ENCODE results near the gene NHLRC4. TPM values are rescaled to one million over a fixed set of nuclear protein-coding genes. Genes with fewer than 3 reads are reported as not detected.

Gene NHLRC4
- total and polyA plus RNA-seq, 2 of the 13 experiments (the other 11 are each of a cell fraction or from before 2014, with no cell fraction given), result 0.40 to 0.59 TPM

DNA sequence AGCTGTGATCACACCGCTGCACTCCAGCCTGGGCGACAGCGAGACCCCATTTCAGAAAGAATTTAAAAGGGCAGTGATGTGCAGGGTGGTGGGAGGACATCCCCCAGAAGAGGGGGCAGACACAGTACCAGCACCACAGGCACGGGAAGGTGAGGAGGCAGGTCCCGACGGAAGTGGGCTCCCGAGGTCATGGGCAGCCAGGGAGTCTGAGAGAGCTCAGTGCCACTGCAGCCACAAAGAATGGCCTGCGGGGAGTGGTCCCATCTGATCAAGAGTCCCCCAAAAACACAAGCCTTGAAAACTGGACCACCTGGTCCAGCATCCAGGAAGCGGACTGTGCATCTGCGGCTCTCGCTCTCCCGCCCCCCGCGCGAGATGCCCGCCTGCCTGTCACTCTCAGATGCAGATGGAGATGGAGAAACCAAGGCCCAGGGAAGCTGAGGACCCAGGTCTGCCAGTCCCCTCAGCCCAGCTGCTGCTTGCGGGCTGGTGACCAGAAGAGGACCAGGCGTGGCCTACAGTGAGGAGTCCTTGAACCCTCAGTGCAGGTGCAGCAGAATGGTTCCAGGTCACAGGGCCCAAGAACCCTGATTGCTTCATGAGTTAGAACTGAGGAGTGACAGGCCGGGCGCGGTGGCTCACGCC is 43.6 kb upstream of the NHLRC4 start (continued):
- TF ChIP-seq, protein P1, sequence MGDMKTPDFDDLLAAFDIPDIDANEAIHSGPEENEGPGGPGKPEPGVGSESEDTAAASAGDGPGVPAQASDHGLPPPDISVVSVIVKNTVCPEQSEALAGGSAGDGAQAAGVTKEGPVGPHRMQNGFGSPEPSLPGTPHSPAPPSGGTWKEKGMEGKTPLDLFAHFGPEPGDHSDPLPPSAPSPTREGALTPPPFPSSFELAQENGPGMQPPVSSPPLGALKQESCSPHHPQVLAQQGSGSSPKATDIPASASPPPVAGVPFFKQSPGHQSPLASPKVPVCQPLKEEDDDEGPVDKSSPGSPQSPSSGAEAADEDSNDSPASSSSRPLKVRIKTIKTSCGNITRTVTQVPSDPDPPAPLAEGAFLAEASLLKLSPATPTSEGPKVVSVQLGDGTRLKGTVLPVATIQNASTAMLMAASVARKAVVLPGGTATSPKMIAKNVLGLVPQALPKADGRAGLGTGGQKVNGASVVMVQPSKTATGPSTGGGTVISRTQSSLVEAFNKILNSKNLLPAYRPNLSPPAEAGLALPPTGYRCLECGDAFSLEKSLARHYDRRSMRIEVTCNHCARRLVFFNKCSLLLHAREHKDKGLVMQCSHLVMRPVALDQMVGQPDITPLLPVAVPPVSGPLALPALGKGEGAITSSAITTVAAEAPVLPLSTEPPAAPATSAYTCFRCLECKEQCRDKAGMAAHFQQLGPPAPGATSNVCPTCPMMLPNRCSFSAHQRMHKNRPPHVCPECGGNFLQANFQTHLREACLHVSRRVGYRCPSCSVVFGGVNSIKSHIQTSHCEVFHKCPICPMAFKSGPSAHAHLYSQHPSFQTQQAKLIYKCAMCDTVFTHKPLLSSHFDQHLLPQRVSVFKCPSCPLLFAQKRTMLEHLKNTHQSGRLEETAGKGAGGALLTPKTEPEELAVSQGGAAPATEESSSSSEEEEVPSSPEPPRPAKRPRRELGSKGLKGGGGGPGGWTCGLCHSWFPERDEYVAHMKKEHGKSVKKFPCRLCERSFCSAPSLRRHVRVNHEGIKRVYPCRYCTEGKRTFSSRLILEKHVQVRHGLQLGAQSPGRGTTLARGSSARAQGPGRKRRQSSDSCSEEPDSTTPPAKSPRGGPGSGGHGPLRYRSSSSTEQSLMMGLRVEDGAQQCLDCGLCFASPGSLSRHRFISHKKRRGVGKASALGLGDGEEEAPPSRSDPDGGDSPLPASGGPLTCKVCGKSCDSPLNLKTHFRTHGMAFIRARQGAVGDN (CRISPR knock-in tag; IDR thresholded peaks at IDR 0.05), result 0 out of 2 replicates have a peak, but pooled peaks have one; percentile 12

DNA sequence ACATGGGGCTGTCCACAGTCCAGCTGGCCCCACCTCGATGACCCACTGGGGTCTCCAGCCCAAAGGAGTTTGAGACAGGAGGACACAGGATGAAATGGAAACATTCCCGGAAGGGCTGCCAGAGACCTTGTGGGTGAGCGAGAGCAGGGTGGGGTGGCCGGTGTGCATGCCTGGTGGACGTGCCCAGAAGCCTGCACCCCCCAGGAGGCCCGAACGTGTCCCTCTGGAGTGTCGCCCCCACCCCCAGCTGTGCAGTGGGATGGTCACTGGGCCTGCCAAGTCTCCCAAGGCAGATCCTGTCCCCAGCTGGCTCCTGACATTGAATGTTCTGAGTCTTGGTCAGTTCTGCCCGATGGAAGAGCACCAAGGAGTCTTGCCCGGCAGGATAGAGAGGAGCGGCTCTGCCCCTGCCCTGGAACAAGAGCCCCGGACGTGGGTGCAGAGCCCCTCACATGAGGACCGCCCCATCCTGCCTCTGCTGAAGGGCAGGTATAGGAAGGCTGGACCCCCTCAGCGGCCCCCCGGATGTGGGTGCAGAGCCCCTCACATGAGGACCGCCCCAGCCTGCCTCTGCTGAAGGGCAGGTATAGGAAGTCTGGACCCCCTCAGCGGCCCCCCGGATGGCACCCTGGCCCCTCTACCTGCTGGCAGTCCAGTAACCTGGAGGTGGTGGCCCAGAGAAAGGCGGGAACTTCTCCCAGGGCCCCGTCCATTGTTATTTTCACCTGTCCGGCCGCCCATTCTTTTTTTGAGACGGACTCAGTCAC is 42.3 kb upstream of the NHLRC4 start:
- ChIA-PET CTCF (ENCODE audit: low intra/inter-chr PET ratio, low total read pairs) (no interaction called here), POLR2A (interaction anchor here (2.2 to 2.7 kb wide), 2 partner anchors 10 to 15 kb away, joined by 7 to 12 read pairs; no protein-coding TSS in a partner anchor)
- 88% methylated on average over 8 of the region's 24 CpGs for WGBS (ENCODE audit: low lambda C conversion rate)
- Histone ChIP-seq H3K4me1 (ENCODE audit: insufficient read depth, low read length) (peaks cover 37% of the 10 kb centered on the region), H2AFZ (ENCODE audit: low read length) (no peak overlapping the region), H3K79me2 (ENCODE audit: insufficient read depth, low read length) (peaks cover 31% of the 10 kb centered on the region), H3K36me3 (replicated peaks in 1 of 2; ENCODE audit: control insufficient read depth in 1 of 2, insufficient read depth in 2 of 2, low read length in 2 of 2) (peaks cover 11 to 23% of the 10 kb centered on the region in 2 experiments; a peak in 4 of 5 replicates), H3K27ac (ENCODE audit: extremely low read length, insufficient read depth, low read length) (no peak overlapping the region), H3K4me2 (ENCODE audit: low read depth, low read length) (no peak overlapping the region), H3K27me3 (ENCODE audit: control insufficient read depth in 1 of 2, insufficient read depth in 2 of 2, low read length in 2 of 2) (no peaks in the 10 kb centered on the region; a peak in 1 of 5 replicates), H4K20me1 (ENCODE audit: insufficient read depth, low read length) (peaks cover 3% of the 10 kb centered on the region; the same call in 1 of the 2 replicates), H3K9me3 (ENCODE audit: low read length) (no peaks in the 10 kb centered on the region), H3K4me3 (replicated peaks in 1 of 3; ENCODE audit: insufficient read depth in 1 of 3, low read depth in 2 of 3, low read length in 3 of 3) (no peak overlapping the region), H3K9ac (ENCODE audit: insufficient read depth, low read depth, low read length) (no peak overlapping the region)
- no TSS peak for BruUV-seq (replicated peaks)
- DNase-seq (ENCODE audit: low spot score) (no peak), FAIRE-seq (no peak), ATAC-seq (no peak)
- intact Hi-C loops (cut with micrococcal nuclease; ENCODE audit: unreplicated experiment), result no loop called here
- in situ Hi-C loops (cut with HindIII; ENCODE audit: extremely low pct_ligation_motif_present, low pct_unique_long_range_greater_than_20kb), result no loop called here
- TF ChIP-seq HDAC1 (CRISPR knock-in tag; IDR thresholded peaks at IDR 0.05) (no peak), ZNF12 (CRISPR knock-in tag; IDR thresholded peaks at IDR 0.05) (no peak), AGO2 (optimal IDR thresholded peaks at IDR 0.05; ENCODE audit: low read depth, low read length) (peak; percentile 97), ZC3H13 (CRISPR knock-in tag; IDR thresholded peaks at IDR 0.05) (peak; percentile 93), MAFK (conservative IDR thresholded peaks at IDR 0.05 in 1 of 2, IDR thresholded peaks at IDR 0.05 in 1 of 2; ENCODE audit: low read length in 2 of 2) (no peak), HOXD1 (CRISPR knock-in tag; IDR thresholded peaks at IDR 0.05) (no peak), ZNF230 (CRISPR knock-in tag; IDR thresholded peaks at IDR 0.05) (no peak)
- TF ChIP-seq, protein P2, sequence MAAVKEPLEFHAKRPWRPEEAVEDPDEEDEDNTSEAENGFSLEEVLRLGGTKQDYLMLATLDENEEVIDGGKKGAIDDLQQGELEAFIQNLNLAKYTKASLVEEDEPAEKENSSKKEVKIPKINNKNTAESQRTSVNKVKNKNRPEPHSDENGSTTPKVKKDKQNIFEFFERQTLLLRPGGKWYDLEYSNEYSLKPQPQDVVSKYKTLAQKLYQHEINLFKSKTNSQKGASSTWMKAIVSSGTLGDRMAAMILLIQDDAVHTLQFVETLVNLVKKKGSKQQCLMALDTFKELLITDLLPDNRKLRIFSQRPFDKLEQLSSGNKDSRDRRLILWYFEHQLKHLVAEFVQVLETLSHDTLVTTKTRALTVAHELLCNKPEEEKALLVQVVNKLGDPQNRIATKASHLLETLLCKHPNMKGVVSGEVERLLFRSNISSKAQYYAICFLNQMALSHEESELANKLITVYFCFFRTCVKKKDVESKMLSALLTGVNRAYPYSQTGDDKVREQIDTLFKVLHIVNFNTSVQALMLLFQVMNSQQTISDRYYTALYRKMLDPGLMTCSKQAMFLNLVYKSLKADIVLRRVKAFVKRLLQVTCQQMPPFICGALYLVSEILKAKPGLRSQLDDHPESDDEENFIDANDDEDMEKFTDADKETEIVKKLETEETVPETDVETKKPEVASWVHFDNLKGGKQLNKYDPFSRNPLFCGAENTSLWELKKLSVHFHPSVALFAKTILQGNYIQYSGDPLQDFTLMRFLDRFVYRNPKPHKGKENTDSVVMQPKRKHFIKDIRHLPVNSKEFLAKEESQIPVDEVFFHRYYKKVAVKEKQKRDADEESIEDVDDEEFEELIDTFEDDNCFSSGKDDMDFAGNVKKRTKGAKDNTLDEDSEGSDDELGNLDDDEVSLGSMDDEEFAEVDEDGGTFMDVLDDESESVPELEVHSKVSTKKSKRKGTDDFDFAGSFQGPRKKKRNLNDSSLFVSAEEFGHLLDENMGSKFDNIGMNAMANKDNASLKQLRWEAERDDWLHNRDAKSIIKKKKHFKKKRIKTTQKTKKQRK (IDR thresholded peaks at IDR 0.05; ENCODE audit: low read length), result no peak
- TF ChIP-seq, protein P3, sequence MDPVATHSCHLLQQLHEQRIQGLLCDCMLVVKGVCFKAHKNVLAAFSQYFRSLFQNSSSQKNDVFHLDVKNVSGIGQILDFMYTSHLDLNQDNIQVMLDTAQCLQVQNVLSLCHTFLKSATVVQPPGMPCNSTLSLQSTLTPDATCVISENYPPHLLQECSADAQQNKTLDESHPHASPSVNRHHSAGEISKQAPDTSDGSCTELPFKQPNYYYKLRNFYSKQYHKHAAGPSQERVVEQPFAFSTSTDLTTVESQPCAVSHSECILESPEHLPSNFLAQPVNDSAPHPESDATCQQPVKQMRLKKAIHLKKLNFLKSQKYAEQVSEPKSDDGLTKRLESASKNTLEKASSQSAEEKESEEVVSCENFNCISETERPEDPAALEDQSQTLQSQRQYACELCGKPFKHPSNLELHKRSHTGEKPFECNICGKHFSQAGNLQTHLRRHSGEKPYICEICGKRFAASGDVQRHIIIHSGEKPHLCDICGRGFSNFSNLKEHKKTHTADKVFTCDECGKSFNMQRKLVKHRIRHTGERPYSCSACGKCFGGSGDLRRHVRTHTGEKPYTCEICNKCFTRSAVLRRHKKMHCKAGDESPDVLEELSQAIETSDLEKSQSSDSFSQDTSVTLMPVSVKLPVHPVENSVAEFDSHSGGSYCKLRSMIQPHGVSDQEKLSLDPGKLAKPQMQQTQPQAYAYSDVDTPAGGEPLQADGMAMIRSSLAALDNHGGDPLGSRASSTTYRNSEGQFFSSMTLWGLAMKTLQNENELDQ (CRISPR knock-in tag; IDR thresholded peaks at IDR 0.05; ENCODE audit: borderline replicate concordance), result no peak
